ENCODE data around the gene LAG3. TPM values are rescaled to one million over a fixed set of nuclear protein-coding genes. Genes with fewer than 3 reads are reported as not detected.

The LAG3 gene
- polyA plus RNA-seq, 4 donors, result 0.67 to 5.9 (median 1.3) TPM

DNA sequence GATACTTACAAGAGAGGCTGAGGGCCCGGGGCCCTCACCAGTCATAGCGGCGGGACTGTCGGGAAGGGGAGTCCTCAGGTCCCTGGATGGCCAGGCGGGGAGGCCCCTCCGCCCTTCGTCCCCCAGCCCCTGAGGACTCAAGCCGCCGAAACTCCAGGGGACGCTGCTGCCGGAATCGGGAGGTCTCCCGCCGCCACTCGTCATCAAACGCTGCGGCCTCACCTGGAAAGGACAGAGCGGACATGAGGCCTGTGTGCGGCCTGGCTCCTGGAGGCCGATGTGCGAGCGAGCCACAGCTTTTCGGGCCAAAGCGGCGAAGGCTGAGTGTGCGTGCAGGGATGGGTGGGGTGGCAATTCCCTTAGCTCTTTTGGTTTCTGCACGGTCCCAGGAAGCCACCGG is 23.6 kb upstream of the LAG3 start:
- no peak overlapping the region for H3K27ac ChIP-seq (ENCODE audit: low read depth in 1 of 3, low read length in 2 of 3)
- peaks cover 7 to 74% (median 29%) of the 10 kb centered on the region in 3 donors for H3K36me3 ChIP-seq (ENCODE audit: control insufficient read depth in 3 of 3, insufficient read depth in 2 of 3, low read depth in 1 of 3, low read length in 3 of 3)
- FAIRE-seq (no peak), DNase-seq (no peak)
- 95 to 98% (median 96%) methylated on average over 28 of the region's 28 CpGs for WGBS, 3 donors
- no peaks in the 10 kb centered on the region for H3K9me3 ChIP-seq (ENCODE audit: control insufficient read depth in 2 of 2, insufficient read depth in 1 of 2, low read depth in 1 of 2, low read length in 1 of 2)
- no peaks in the 10 kb centered on the region for H3K27me3 ChIP-seq (ENCODE audit: control insufficient read depth in 3 of 3, insufficient read depth in 3 of 3, low read length in 3 of 3)
- H3K4me3 ChIP-seq (ENCODE audit: low read depth in 1 of 3, low read length in 3 of 3), result no peak overlapping the region
- peaks cover 0 to 8% (median 8%) of the 10 kb centered on the region in 3 donors for H3K4me1 ChIP-seq (ENCODE audit: control insufficient read depth in 3 of 3, insufficient read depth in 2 of 3, low read depth in 1 of 3, low read length in 2 of 3)

DNA sequence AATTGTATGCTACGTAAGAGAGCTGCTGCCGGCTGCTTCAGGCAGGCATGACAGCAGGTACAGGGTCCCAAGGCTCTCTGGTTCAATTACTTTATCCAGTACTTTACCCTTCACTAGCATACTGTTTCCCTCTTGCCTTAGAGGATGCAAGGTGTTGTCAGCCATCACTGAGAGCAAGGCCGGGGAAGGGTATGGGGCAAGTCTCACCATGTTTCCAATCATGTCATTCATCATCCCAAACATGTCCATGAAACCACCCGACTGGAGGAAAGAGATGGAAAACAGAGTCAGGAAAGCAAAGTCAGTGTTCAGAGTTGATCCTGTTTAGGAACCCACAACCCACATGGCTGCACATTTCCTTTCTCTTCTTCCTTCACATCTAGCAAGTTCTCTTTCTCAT is 21.8 kb upstream of the LAG3 start:
- H3K9me3 ChIP-seq (ENCODE audit: control insufficient read depth in 2 of 2, insufficient read depth in 1 of 2, low read depth in 1 of 2, low read length in 1 of 2), result no peaks in the 10 kb centered on the region
- H3K27ac ChIP-seq (ENCODE audit: low read depth in 1 of 3, low read length in 2 of 3), result no peak overlapping the region
- H3K27me3 ChIP-seq (ENCODE audit: control insufficient read depth in 3 of 3, insufficient read depth in 3 of 3, low read length in 3 of 3), result no peaks in the 10 kb centered on the region
- H3K36me3 ChIP-seq (ENCODE audit: control insufficient read depth in 3 of 3, insufficient read depth in 2 of 3, low read depth in 1 of 3, low read length in 3 of 3), result peaks cover 7 to 61% (median 29%) of the 10 kb centered on the region in 3 donors
- peaks cover 0 to 17% (median 12%) of the 10 kb centered on the region in 3 donors for H3K4me1 ChIP-seq (ENCODE audit: control insufficient read depth in 3 of 3, insufficient read depth in 2 of 3, low read depth in 1 of 3, low read length in 2 of 3)
- no peak for FAIRE-seq
- WGBS, 3 donors, result 87 to 91% (median 90%) methylated on average over 4 of the region's 4 CpGs
- DNase-seq, result no peak
- H3K4me3 ChIP-seq (ENCODE audit: low read depth in 1 of 3, low read length in 3 of 3), result no peak overlapping the region

DNA sequence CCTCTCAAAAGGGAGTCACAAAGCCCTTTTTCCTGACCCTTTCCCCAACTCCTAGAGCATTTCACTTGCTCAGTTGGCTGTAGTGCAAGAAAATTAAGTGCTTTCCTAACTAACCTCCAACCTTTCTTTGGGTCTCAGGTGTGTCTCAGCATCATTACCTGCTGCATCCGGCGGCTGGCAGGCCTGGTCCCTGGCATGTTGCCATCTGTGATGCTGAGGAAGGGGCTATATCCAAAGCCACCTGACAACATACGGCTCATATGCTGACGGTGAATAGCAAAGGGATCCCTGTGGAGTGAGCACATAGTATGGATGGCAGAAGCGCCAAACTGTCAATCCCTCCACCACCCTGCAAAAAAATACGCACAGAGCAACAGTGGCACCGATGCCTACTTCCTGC is 20.6 kb upstream of the LAG3 start:
- Histone ChIP-seq H3K9me3 (ENCODE audit: control insufficient read depth in 2 of 2, insufficient read depth in 1 of 2, low read depth in 1 of 2, low read length in 1 of 2) (no peaks in the 10 kb centered on the region), H3K27me3 (ENCODE audit: control insufficient read depth in 3 of 3, insufficient read depth in 3 of 3, low read length in 3 of 3) (no peaks in the 10 kb centered on the region), H3K36me3 (ENCODE audit: control insufficient read depth in 3 of 3, insufficient read depth in 2 of 3, low read depth in 1 of 3, low read length in 3 of 3) (peaks cover 7 to 51% (median 29%) of the 10 kb centered on the region in 3 donors), H3K27ac (ENCODE audit: low read depth in 1 of 3, low read length in 2 of 3) (peak overlapping the region in 2 of 3 donors; percentile 95 to 99), H3K4me3 (ENCODE audit: low read depth in 1 of 3, low read length in 3 of 3) (peak overlapping the region in 2 of 3 donors; percentile 85 to 99), H3K4me1 (ENCODE audit: control insufficient read depth in 3 of 3, insufficient read depth in 2 of 3, low read depth in 1 of 3, low read length in 2 of 3) (peaks cover 0 to 17% (median 12%) of the 10 kb centered on the region in 3 donors)
- FAIRE-seq (no peak), DNase-seq (no peak)
- WGBS, 3 donors, result 73 to 84% (median 82%) methylated on average over 7 of the region's 7 CpGs

GRCh38 chr12:6752167-6752920 is 20.0 kb upstream of the LAG3 start:
- H3K36me3 ChIP-seq (ENCODE audit: control insufficient read depth in 3 of 3, insufficient read depth in 2 of 3, low read depth in 1 of 3, low read length in 3 of 3), result peaks cover 7 to 46% (median 28%) of the 10 kb centered on the region in 3 donors
- H3K27ac ChIP-seq (ENCODE audit: low read depth in 1 of 3, low read length in 2 of 3), result peak overlapping the region; percentile 88 to 99 (median 95)
- 5% methylated on average over 20 to 24 of the region's 24 CpGs for WGBS, 3 donors
- peak overlapping the region; percentile 75 to 99 (median 85) for H3K4me3 ChIP-seq (ENCODE audit: low read depth in 1 of 3, low read length in 3 of 3)
- no peak for FAIRE-seq
- H3K27me3 ChIP-seq (ENCODE audit: control insufficient read depth in 3 of 3, insufficient read depth in 3 of 3, low read length in 3 of 3), result no peaks in the 10 kb centered on the region
- DNase-seq, result peak in 1 of 2 donors; percentile 65
- H3K4me1 ChIP-seq (ENCODE audit: control insufficient read depth in 3 of 3, insufficient read depth in 2 of 3, low read depth in 1 of 3, low read length in 2 of 3), result peaks cover 0 to 17% (median 12%) of the 10 kb centered on the region in 3 donors
- no peaks in the 10 kb centered on the region for H3K9me3 ChIP-seq (ENCODE audit: control insufficient read depth in 2 of 2, insufficient read depth in 1 of 2, low read depth in 1 of 2, low read length in 1 of 2)

DNA sequence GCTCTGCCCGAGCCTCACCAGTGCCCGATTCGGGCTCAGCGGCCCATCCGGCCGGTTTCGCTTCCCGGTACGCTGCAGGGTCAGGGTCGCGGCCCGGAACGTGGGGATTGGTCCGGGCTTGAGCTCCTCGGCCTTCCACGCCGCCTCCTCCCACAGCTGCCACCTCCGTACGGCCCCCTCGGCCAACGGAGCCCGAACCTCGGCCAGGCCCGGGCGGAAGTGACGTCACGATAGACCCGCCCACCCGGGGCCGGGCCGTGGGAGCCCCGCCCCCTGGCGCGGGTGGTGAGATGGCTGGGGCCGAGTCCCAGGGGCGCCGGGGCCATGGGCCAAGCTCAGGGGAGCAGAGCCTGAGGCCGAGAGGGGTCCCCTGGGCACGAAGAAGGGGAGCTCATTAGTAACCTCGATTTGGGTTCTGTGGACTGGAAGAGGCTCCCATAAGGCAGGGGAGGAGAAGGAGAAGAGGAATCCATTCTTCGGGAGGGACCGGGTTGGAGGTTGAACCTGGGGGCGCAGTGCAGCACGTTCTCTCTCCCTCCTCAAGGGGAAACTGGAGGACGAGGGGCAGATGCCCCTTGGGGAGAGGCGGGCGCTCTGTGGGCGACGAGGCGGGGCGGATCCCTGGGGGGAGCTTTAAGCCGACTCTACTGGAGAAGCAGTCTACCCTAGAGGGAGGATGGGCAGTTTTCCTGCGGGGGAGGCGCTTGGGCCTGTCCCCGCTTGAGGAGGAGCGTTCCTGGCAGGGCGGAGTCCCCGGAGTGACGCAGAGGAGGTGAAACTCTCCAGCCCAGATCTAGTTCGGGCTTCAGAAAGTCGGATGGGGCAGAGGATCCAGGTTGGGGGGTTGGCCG is 19.2 kb upstream of the LAG3 start, which contains the start of gene MLF2:
MLF2 (minus strand) TSS at position 221 of the 851 bp plus-strand sequence. CDS start 807 bp downstream, outside the sequence.
- H3K36me3 ChIP-seq (ENCODE audit: control insufficient read depth in 3 of 3, insufficient read depth in 2 of 3, low read depth in 1 of 3, low read length in 3 of 3), result peaks cover 7 to 38% (median 23%) of the 10 kb centered on the region in 3 donors
- FAIRE-seq (no peak), DNase-seq (peak; percentile 98 to 99)
- H3K9me3 ChIP-seq (ENCODE audit: control insufficient read depth in 2 of 2, insufficient read depth in 1 of 2, low read depth in 1 of 2, low read length in 1 of 2), result no peaks in the 10 kb centered on the region
- H3K4me1 ChIP-seq (ENCODE audit: control insufficient read depth in 3 of 3, insufficient read depth in 2 of 3, low read depth in 1 of 3, low read length in 2 of 3), result peaks cover 0 to 17% (median 12%) of the 10 kb centered on the region in 3 donors
- peak within 1 kb of the TSS; percentile 88 to 99 (median 95) for H3K27ac ChIP-seq (ENCODE audit: low read depth in 1 of 3, low read length in 2 of 3)
- 0% methylated on average over 60 to 62 of the region's 62 CpGs for WGBS, 3 donors
- H3K4me3 ChIP-seq (ENCODE audit: low read depth in 1 of 3, low read length in 3 of 3), result peak within 1 kb of the TSS; percentile 75 to 99 (median 85)
- H3K27me3 ChIP-seq (ENCODE audit: control insufficient read depth in 3 of 3, insufficient read depth in 3 of 3, low read length in 3 of 3), result no peaks in the 10 kb centered on the region

DNA sequence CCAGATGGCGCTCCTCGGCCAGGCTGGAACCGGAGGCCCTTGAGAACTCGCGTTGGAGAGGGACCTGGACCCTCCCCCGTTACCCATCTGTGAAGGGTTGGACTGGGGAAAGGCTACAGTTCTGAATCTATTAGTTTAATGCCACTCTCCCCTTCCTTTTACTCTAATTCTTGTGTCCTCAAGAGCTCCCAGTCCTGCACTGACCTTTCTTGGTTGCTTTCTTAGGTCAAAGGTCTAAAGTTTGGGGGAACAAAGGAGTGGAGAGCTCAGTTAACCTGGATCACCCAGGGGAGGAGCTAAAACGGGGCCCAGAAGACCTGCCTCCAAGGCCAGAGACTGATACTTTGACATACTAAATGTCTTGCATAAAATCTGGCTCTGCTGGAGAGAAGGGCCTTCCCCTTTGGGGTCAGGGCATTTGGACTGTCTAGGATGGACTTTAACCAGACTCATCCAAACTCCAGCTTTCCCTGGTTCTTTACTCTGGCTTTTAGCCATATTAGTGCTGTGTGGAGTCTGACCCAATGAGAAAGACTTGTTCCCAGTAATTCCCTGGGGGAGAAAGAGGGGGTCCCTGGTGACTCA is 18.5 kb upstream of the LAG3 start:
- WGBS, 3 donors, result 0 to 1% (median 1%) methylated on average over 7 of the region's 7 CpGs
- H3K9me3 ChIP-seq (ENCODE audit: control insufficient read depth in 2 of 2, insufficient read depth in 1 of 2, low read depth in 1 of 2, low read length in 1 of 2), result no peaks in the 10 kb centered on the region
- peaks cover 7 to 31% (median 15%) of the 10 kb centered on the region in 3 donors for H3K36me3 ChIP-seq (ENCODE audit: control insufficient read depth in 3 of 3, insufficient read depth in 2 of 3, low read depth in 1 of 3, low read length in 3 of 3)
- H3K27ac ChIP-seq (ENCODE audit: low read depth in 1 of 3, low read length in 2 of 3), result peak overlapping the region in 2 of 3 donors; percentile 95 to 99
- DNase-seq, result no peak
- H3K4me3 ChIP-seq (ENCODE audit: low read depth in 1 of 3, low read length in 3 of 3), result no peak overlapping the region
- no peak for FAIRE-seq
- H3K27me3 ChIP-seq (ENCODE audit: control insufficient read depth in 3 of 3, insufficient read depth in 3 of 3, low read length in 3 of 3), result no peaks in the 10 kb centered on the region
- peaks cover 0 to 17% (median 12%) of the 10 kb centered on the region in 3 donors for H3K4me1 ChIP-seq (ENCODE audit: control insufficient read depth in 3 of 3, insufficient read depth in 2 of 3, low read depth in 1 of 3, low read length in 2 of 3)

DNA sequence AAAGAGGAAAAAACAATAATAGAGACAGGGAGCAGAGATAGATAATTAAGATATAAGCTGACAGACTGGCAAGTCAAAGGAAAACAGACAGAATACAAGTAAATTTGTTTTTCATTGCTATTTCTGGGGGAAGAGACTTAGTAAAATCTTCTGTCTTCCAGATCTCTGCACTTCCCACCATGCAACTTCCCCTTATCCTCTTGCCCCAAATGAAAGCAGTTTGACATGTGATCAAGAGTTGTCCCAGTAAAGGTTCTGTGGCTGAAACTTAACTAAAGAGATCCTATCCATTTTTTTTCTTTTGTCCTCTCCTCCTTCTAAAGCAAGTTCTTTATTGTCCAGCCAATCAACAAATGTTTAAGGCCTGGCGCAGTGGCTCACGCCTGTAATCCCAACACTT is 17.9 kb upstream of the LAG3 start:
- Histone ChIP-seq H3K27ac (ENCODE audit: low read depth in 1 of 3, low read length in 2 of 3) (peak overlapping the region in 2 of 3 donors; percentile 30 to 95), H3K4me3 (ENCODE audit: low read depth in 1 of 3, low read length in 3 of 3) (no peak overlapping the region), H3K36me3 (ENCODE audit: control insufficient read depth in 3 of 3, insufficient read depth in 2 of 3, low read depth in 1 of 3, low read length in 3 of 3) (peaks cover 2 to 25% (median 13%) of the 10 kb centered on the region in 3 donors), H3K4me1 (ENCODE audit: control insufficient read depth in 3 of 3, insufficient read depth in 2 of 3, low read depth in 1 of 3, low read length in 2 of 3) (peaks cover 0 to 17% (median 12%) of the 10 kb centered on the region in 3 donors), H3K27me3 (ENCODE audit: control insufficient read depth in 3 of 3, insufficient read depth in 3 of 3, low read length in 3 of 3) (no peaks in the 10 kb centered on the region), H3K9me3 (ENCODE audit: control insufficient read depth in 2 of 2, insufficient read depth in 1 of 2, low read depth in 1 of 2, low read length in 1 of 2) (no peaks in the 10 kb centered on the region)
- DNase-seq, result no peak
- FAIRE-seq, result no peak
- WGBS, 3 donors, result 92 to 99% (median 93%) methylated on average over 2 of the region's 2 CpGs

Data from small intestine (tissue), 7 donors.